GM21576 (cell line): ENCODE results near the gene CSH1.
A peak's percentile ranks its signal among the peaks of the same experiment; 100 is the strongest.
"Not testable (repeated sequence)": the region's sequence is repeated elsewhere in the genome, so short reads cannot be mapped to it uniquely, and the experiment has no call there.

Source experiments
- ATAC-seq: cut with Tn5 transposase; IDR thresholded peaks from one replicate; pipeline ENCODE4 v1.9.1; 2021; ENCODE audit warnings: mild to moderate bottlenecking, moderate library complexity; ENCODE audit not compliant: unreplicated experiment

CSH1 gene

DNA sequence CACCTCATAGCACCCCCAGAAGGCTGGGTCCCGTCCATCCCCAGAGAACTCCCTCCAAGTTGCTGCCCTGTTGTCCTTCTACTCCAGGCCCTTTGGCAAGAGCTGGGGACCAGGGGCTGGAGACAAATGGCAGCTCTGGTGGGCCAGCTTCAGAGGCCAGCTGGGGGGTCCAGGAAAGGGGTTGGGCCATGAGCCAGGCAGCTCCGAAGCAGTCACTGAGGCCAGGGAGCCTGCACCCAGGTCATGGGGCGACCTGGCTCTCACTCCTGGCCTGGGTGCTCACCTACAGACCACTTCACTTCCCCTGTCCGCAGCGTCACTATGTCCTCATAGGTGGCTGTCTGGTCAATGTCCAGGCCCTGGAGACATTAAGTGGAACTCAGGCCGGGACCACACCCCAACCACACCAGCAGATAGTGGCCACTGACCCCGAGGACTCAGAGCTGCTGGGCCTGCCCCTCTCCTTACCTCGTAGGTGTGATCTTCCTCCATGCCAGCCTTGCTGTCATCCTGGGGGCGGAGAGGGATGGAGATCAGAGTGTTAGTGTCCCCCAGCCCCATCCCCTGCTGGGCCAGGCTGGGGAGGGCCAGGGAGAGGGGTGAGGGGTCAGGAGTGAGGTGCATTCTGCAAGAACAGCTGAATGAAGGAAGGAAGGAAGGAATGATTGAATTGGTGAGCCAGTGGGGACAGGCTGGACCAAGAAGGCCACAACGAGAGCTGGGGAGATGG is 32.8 kb upstream of the CSH1 start:
- no peak for ATAC-seq

GRCh38 chr17:63928172-63928666 is 31.8 kb upstream of the CSH1 start:
- no peak for ATAC-seq

DNA sequence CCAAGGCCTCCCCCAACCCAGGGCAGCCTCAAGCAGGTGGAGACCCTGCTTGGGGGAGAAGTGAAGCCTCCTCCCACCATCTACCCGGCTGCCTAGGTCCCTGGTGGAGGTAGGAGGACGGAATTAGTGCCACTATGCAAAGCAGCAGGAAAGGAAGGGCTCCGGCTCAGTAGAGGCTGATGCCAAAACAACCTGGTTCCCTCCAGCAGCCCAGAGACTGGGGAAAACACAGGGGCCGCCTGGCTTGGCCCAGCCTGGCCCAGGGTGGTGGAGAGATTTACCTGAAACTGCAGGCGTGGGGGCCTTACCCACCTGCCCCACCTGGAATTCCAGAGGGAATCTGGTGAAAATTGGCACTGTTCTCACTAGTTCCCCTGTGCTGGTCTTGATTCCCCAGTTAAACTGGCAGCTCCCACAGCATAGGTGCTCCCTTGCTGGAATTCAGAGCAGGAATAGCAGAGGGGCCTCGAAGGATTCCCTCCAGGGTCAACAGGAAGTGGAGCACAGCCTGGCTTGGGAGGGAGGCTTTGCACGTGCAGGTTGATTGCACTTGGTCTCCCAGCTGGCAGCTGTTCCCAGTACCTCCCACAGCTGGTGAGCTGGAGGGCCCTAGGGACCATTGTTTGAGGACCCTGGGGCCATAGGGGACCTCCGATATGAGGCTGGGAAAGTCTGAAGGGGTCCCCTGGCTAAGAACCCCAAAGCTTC is 31.2 kb upstream of the CSH1 start:
- no peak for ATAC-seq

DNA sequence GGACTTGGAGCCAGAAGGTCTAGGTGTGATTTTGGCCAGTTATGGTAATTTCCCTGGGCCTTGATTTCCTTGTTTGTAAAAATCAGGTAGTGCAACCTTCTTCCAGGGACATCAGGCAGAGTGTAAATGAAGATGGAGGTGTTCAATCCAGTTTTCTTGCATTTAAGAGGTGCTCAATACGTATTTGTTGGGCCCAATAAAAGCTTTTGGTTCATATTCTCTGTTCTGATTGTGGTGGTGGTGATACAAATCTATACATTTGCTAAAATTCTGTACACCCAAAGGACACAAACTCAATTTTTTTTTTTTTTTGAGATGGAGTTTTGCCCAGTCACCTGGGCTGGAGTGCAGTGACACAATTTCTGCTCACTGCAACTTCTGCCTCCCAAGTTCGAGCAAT is 29.8 kb upstream of the CSH1 start:
- no peak for ATAC-seq

GRCh38 chr17:63925615-63926014 is 29.2 kb upstream of the CSH1 start:
- no peak for ATAC-seq

- ATAC-seq, result peak; percentile 46
Measured at GRCh38 chr17:63922402-63922801, 26.0 kb upstream of the CSH1 start.

DNA sequence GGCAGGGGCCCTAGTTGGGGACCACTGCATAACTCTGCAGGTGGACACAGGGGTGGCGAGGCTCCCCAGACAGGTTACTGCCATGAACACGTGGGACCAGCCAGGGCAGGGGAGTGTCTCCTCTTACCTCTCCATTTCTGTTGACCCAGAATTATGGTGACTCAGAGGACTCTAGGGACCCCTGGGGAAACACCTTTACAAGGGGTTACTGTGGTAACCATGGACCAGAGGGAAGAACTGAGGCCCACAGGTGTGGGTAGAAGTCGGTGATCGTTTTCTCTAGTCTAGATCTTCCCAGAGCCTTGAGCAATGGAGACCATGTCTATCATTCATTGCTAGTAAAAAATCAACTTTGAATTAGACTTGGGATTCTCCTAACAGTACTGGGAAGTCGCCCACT is 24.4 kb upstream of the CSH1 start:
- not testable (repeated sequence) for ATAC-seq

DNA sequence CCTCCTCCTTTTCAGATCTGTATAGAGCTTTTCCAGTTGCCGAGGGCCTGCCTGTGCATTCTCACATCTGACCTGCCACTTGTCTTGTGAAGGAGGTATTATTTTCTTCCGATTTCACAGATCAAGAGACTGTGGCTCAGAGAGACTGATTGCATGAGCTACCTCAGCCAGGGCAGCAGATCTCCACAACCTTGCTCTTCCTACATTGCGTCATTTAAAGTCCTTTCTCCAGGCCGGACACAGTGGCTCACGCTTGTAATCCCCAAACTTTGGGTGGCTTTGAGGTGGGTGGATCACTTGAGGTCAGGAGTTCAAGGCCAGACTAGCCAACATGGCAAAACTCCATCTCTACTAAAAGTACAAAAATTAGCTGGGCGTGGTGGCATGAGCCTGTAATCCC is 23.7 kb upstream of the CSH1 start:
- not testable (repeated sequence) for ATAC-seq

- ATAC-seq, result peak; percentile 67
Measured at GRCh38 chr17:63919311-63919723, 22.9 kb upstream of the CSH1 start.

- not testable (repeated sequence) for ATAC-seq
Measured at GRCh38 chr17:63918789-63919305, 22.5 kb upstream of the CSH1 start, which contains the start of gene GH1. GH1 (minus strand) TSS chr17:63918839; CDS start chr17:63918776, 63 bp downstream.

- ATAC-seq, result no peak
Measured at GRCh38 chr17:63918305-63918704, 21.9 kb upstream of the CSH1 start.

- no peak for ATAC-seq
Measured at GRCh38 chr17:63917646-63918045, 21.3 kb upstream of the CSH1 start.

DNA sequence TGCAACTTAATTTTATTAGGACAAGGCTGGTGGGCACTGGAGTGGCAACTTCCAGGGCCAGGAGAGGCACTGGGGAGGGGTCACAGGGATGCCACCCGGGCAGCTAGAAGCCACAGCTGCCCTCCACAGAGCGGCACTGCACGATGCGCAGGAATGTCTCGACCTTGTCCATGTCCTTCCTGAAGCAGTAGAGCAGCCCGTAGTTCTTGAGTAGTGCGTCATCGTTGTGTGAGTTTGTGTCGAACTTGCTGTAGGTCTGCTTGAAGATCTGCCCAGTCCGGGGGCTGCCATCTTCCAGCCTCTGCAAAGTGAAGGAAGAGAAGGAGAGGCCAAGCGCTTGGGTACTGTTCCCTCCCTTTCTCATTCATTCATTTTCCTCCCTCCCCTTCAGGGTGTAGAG is 20.8 kb upstream of the CSH1 start:
- ATAC-seq, result not testable (repeated sequence)

GRCh38 chr17:63916566-63917185 is 20.3 kb upstream of the CSH1 start:
- no peak for ATAC-seq

GRCh38 chr17:63915753-63916152 is 19.4 kb upstream of the CSH1 start:
- ATAC-seq, result not testable (repeated sequence)

DNA sequence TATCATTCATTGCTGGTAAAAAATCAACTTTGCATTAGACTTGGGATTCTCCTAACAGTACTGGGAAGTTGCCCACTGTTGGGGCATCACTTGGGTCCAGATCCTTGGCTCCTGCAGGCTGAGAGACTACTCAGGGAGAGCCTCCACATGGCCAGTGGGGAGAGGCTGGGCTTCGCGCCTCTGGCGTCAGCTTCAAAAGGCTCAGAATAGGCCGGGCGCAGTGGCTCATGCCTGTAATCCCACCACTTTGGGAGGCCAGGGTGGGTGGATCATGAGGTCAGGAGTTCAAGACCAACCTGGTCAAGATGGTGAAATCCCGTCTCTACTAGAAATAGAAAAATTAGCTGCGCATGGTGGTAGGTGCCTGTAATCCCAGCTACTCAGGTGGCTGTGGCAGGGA is 18.1 kb upstream of the CSH1 start:
- no peak for ATAC-seq

DNA sequence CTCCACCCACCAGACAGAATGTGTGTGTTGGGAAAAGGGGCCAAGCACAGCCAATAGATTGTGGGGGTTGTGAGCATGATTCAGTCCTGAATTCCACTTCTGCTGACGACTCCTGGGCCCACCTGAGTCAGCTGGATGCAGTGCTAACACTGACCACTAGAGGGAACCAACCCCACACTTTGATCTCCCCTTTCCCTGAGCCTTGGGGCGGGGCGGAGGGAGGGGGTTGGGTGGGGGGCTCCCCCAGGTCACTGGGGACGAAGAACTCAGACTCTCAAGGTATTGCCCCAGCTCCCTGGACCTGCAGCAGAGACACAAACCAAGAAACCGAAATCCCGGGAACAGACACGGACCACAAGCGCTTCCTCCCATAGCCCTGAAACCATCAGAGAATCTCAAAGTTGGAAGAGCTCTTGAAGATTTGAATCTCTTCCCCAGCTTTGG is 15.3 kb upstream of the CSH1 start:
- ATAC-seq, result no peak

- no peak for ATAC-seq
Measured at GRCh38 chr17:63911041-63911635, 14.8 kb upstream of the CSH1 start, which contains the start of gene CSHL1. CSHL1 (minus strand) TSS chr17:63911258; CDS start chr17:63911196, 62 bp downstream.

DNA sequence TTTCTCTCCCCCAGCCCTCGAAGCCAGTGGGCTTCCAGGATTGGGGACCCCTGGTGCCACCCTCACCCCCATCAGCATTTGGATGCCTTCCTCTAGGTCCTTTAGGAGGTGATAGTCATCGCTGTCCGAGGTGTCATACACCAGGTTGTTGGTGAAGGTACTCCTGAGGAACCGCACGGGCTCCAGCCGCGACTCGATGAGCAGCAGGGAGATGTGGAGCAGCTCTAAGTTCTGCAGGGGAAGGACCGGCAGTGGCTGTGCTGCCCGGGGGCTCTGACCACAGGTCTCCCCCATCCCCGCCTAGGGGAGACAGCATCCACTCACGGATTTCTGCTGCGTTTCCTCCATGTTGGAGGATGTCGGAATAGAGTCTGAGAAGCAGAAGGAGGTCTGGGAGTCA is 13.7 kb upstream of the CSH1 start:
- no peak for ATAC-seq

- ATAC-seq, result not testable (repeated sequence)
Measured at GRCh38 chr17:63909586-63909985, 13.2 kb upstream of the CSH1 start.
